Spleen (tissue), 11 donors: ENCODE measurements around the gene EFS. TPM values are rescaled to one million over a fixed set of nuclear protein-coding genes. Genes with fewer than 3 reads are reported as not detected.
"Not testable (repeated sequence)": the region's sequence is repeated elsewhere in the genome, so short reads cannot be mapped to it uniquely, and the experiment has no call there.

ENCODE experiments used
- DNase-seq: peaks from one replicate; pipeline ENCODE4 v3.0.0-alpha.2; 2020
- H3K27ac ChIP-seq, 8 donors: fragments of 200-600 bp; sonication (generic) in 7 of 8; 1 replicate in 4 of 8; 2 replicates in 4 of 8; pipeline versions ENCODE4 v1.5.0 to v1.8.0; 2016 to 2021; ENCODE audit warnings: inconsistent platforms in 4 of 8, mild to moderate bottlenecking in 4 of 8, moderate library complexity in 1 of 8
- H3K27me3 ChIP-seq, 7 donors: fragments of 200-600 bp; sonication (generic) in 6 of 7; replicated peaks in 1 of 7; 1 replicate in 4 of 7; 2 replicates in 3 of 7; pipeline versions ENCODE4 v1.5.0 to v1.8.0; 2016 to 2021; ENCODE audit warnings: inconsistent platforms in 3 of 7, mild to moderate bottlenecking in 1 of 7
- H3K36me3 ChIP-seq, 6 donors: fragments of 200-600 bp; sonication (generic) in 5 of 6; 1 replicate in 4 of 6; 2 replicates in 2 of 6; pipeline versions ENCODE4 v1.5.0 to v1.8.0; 2016 to 2021; ENCODE audit warnings: inconsistent platforms in 2 of 6
- H3K4me1 ChIP-seq, 6 donors: fragments of 200-600 bp; sonication (generic) in 5 of 6; 1 replicate in 3 of 6; 2 replicates in 3 of 6; pipeline versions ENCODE4 v1.5.0 to v1.8.0; 2016 to 2021; ENCODE audit warnings: inconsistent platforms in 3 of 6
- H3K4me3 ChIP-seq, 8 donors: fragments of 200-600 bp; sonication (generic) in 7 of 8; 1 replicate in 4 of 8; 2 replicates in 4 of 8; pipeline versions ENCODE4 v1.5.0 to v1.8.0; 2016 to 2021; ENCODE audit warnings: inconsistent platforms in 4 of 8, mild to moderate bottlenecking in 4 of 8, moderate library complexity in 2 of 8
- H3K9me3 ChIP-seq, 8 donors: fragments of 200-600 bp; sonication (generic) in 7 of 8; 1 replicate in 4 of 8; 2 replicates in 4 of 8; pipeline versions ENCODE4 v1.5.0 to v1.8.0; 2016 to 2021; ENCODE audit warnings: inconsistent platforms in 4 of 8
- CTCF ChIP-seq, 11 experiments: fragments of 200-600 bp in 7 of 11; fragments of 450-650 bp in 4 of 11; sonication (generic) in 4 of 11; IDR thresholded peaks in 8 of 11; conservative IDR thresholded peaks in 3 of 11; 1 replicate in 7 of 11; 2 replicates in 4 of 11; pipeline versions ENCODE4 v1.4.0 to v1.8.0; 2016 to 2021; ENCODE audit warnings: antibody characterized with exemption in 11 of 11, inconsistent platforms in 4 of 11, mild to moderate bottlenecking in 1 of 11
- POLR2A ChIP-seq, 3 donors: fragments of 450-650 bp; IDR thresholded peaks; one replicate each; pipeline ENCODE4 v1.5.1; 2017; ENCODE audit warnings: antibody characterized with exemption in 3 of 3, mild to moderate bottlenecking in 1 of 3
- POLR2AphosphoS5 ChIP-seq, 3 donors: sonication (generic); formaldehyde crosslinking; IDR thresholded peaks; one replicate each; pipeline ENCODE4 v1.5.1; 2017; ENCODE audit warnings: antibody characterized with exemption in 3 of 3
- WGBS, 5 donors: extraction: QIAGEN DNeasy Blood & Tissue Kit in 3 of 5; methylation state at CpG; one replicate each; pipeline versions ENCODE4 v1.1.5 to v1.1.7; 2013 to 2018; 5-methylcytosine and 5-hydroxymethylcytosine counted together
- intact Hi-C: fragments of 100-400 bp; cut with DNase I; formaldehyde crosslinking; loops from one replicate; pipeline ENCODE4 v1.15.0; 2023; ENCODE audit warnings: low total_unique reads
- polyA plus RNA-seq, 3 donors: library from polyadenylated mRNA; stranded (reverse); fragments of 200-250 nt; gene quantifications; one replicate each; pipeline ENCODE4 v1.2.1, GENCODE V29; 2013
- total RNA-seq, 7 donors: library from RNA; depleted of rRNA in 3 of 7; stranded (reverse); fragments of >200 nt in 3 of 7; fragmentation: NEBNext Ultra II Directional in 4 of 7; extraction: Animal tissue kit (Norgen Biotek cat#: 25700) in 4 of 7; gene quantifications; one replicate each; pipeline versions ENCODE4 v1.1.0 to v1.2.1, GENCODE V29; 2016 to 2021
- donor health status: healthy with polysubstance abuse.
- donor health status: DM: no; HTN: no; CAD: no; lungs with moderate emphysema.
- donor health status: DM: no; HTN: no; CAD: no.
- donor health status: Bipolar disorder and iron deficiency.
- donor health status: healthy.
- donor health status: DM: no; HTN: no; CAD: no.
- donor health status: DM: yes; HTN: yes; CAD: no.

EFS gene
- total and polyA plus RNA-seq, 10 donors: 1.8 to 6.7 (median 3.9) TPM

- DNase-seq: no peak
- no peak for TF ChIP-seq POLR2A (IDR thresholded peaks at IDR 0.05)
- TF ChIP-seq POLR2AphosphoS5 (IDR thresholded peaks at IDR 0.05): no peak
Measured at GRCh38 chr14:23402296-23403138, 37.5 kb upstream of the EFS start.

DNA sequence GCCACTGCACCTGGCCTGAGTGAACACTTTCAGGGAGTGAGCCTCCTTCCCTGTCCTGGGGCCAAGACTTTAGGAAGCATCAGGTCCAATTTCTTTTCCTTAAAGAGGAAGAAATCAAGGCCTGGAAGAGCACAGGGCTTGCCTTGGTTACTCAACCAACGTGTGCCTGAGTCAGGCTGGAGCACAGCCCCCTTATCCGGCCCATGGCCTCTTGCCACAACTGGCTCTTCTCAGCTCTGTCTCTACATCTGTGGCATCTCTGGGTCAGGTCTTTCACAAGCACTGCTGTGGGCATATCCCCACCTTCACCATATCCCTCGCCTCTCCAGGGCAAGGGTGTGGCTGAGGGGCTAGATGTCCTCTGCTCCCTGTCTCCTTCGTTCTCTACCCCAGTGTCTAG, 36.3 kb upstream of the EFS start:
- TF ChIP-seq POLR2AphosphoS5 (IDR thresholded peaks at IDR 0.05) (no peak), POLR2A (IDR thresholded peaks at IDR 0.05) (no peak), CTCF (IDR thresholded peaks at IDR 0.05 in 8 of 11, conservative IDR thresholded peaks at IDR 0.05 in 3 of 11) (no peak)
- intact Hi-C loops: no loop called here
- H3K27ac ChIP-seq: no peak overlapping the region
- no peak overlapping the region for H3K4me3 ChIP-seq
- no peaks in the 10 kb centered on the region for H3K9me3 ChIP-seq
- no peak for DNase-seq
- H3K36me3 ChIP-seq: no peaks in the 10 kb centered on the region
- WGBS, 5 donors: 61 to 80% (median 70%) methylated on average over 4 of the region's 4 CpGs
- H3K27me3 ChIP-seq: peaks cover 0 to 33% (median 0%) of the 10 kb centered on the region in 7 donors
- no peaks in the 10 kb centered on the region for H3K4me1 ChIP-seq

More at GRCh38 chr14:23402296-23403138, 37.5 kb upstream of the EFS start:
- H3K4me3 ChIP-seq: no peak overlapping the region
- no peaks in the 10 kb centered on the region for H3K36me3 ChIP-seq
- no peaks in the 10 kb centered on the region for H3K9me3 ChIP-seq
- intact Hi-C loops: no loop called here
- peaks cover 0 to 46% (median 0%) of the 10 kb centered on the region in 7 donors for H3K27me3 ChIP-seq
- WGBS, 5 donors: 68 to 84% (median 74%) methylated on average over 22 to 25 of the region's 25 CpGs
- H3K4me1 ChIP-seq: no peaks in the 10 kb centered on the region
- no peak overlapping the region for H3K27ac ChIP-seq

DNA sequence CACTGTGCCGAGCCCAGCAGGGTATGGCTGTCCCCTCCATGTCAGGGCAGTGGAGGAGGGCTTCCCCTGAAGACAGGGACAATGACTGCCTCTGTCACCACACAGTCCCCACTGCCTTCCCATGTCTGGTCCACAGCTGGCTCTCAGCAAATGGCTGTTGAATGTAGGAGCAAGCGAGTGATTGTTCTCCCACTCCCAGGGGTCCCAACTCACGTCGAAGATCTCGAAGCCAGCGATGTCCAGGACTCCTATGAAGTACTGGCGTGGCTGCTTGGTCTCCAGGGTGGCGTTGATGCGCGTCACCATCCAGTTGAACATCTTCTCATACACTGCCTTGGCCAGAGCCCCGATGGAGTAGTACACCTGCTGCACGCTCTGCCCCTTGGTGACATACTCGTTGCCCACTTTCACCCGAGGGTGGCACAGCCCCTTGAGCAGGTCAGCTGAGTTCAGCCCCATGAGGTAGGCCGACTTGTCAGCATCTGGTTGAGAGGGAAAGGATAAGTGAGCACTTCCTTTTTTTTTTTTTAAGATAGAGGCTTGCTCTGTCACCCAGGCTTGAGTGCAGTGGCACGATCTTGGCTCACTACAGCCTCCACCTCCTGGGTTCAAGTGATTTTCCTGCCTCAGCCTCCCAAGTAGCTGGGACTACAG, 35.7 kb upstream of the EFS start:
- H3K27ac ChIP-seq, H3K4me3 ChIP-seq, DNase-seq, H3K36me3 ChIP-seq, intact Hi-C loops, H3K4me1 ChIP-seq, H3K9me3 ChIP-seq: not testable (repeated sequence)
- 72 to 81% (median 77%) methylated on average over 12 to 16 of the region's 16 CpGs for WGBS, 5 donors
- peaks cover 0 to 27% (median 0%) of the 10 kb centered on the region in 7 donors for H3K27me3 ChIP-seq

DNA sequence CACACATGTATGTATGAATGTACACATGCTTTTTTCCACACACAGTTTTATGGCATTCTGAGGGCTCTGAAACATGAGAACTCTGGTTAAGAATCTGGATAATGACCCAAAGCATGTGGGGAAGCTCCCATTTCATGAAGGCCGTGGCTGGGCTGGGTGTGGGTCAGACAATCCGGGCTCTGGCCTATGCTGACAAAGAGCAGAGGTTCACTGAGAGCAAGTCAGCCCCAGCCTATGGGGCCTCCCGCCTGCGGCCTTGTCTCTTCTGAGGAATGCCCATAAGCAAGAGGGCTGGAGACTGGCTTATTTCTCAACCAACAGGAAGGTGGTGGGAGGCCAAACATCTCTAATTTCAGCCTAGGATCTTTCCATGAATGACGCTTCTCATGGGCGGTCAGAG, 34.6 kb upstream of the EFS start:
- no peaks in the 10 kb centered on the region for H3K4me1 ChIP-seq
- H3K9me3 ChIP-seq: no peaks in the 10 kb centered on the region
- no peak for DNase-seq
- peaks cover 0 to 16% (median 0%) of the 10 kb centered on the region in 7 donors for H3K27me3 ChIP-seq
- 78 to 91% (median 85%) methylated on average over 6 of the region's 6 CpGs for WGBS, 5 donors
- TF ChIP-seq POLR2AphosphoS5 (IDR thresholded peaks at IDR 0.05): no peak
- no peak for TF ChIP-seq POLR2A (IDR thresholded peaks at IDR 0.05)
- no peak for TF ChIP-seq CTCF (IDR thresholded peaks at IDR 0.05 in 8 of 11, conservative IDR thresholded peaks at IDR 0.05 in 3 of 11)
- H3K36me3 ChIP-seq: no peaks in the 10 kb centered on the region
- intact Hi-C loops: no loop called here
- H3K4me3 ChIP-seq: no peak overlapping the region
- H3K27ac ChIP-seq: no peak overlapping the region

DNA sequence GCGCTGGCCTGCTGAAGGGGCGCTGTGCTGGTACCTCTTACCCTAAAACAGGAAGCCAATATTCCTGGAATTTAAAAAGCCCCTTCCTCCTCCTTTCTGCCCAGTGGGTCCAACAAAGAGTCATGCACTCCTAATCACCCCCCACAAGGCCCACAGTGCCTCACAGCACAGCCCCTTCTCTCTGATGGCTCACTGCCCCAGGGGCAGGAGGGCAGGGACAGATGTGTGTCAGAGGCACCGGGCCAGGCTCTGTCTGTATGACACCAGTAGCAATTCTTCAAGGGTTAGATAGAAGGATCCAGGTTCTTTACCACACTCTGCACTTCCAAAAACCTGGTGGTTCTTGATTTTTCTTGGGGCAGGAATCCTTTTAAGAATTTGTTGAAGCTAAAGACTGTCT, 34.2 kb upstream of the EFS start:
- Histone ChIP-seq H3K4me1 (no peaks in the 10 kb centered on the region), H3K36me3 (no peaks in the 10 kb centered on the region), H3K27me3 (peaks cover 0 to 12% (median 0%) of the 10 kb centered on the region in 7 donors), H3K9me3 (no peaks in the 10 kb centered on the region), H3K4me3 (no peak overlapping the region), H3K27ac (no peak overlapping the region)
- WGBS, 5 donors: 74 to 88% (median 79%) methylated on average over 3 of the region's 3 CpGs
- DNase-seq: no peak
- TF ChIP-seq CTCF (IDR thresholded peaks at IDR 0.05 in 8 of 11, conservative IDR thresholded peaks at IDR 0.05 in 3 of 11): no peak
- TF ChIP-seq POLR2AphosphoS5 (IDR thresholded peaks at IDR 0.05): no peak
- no peak for TF ChIP-seq POLR2A (IDR thresholded peaks at IDR 0.05)
- intact Hi-C loops: no loop called here
